ENCODE data around the gene ZNF213.

DNA sequence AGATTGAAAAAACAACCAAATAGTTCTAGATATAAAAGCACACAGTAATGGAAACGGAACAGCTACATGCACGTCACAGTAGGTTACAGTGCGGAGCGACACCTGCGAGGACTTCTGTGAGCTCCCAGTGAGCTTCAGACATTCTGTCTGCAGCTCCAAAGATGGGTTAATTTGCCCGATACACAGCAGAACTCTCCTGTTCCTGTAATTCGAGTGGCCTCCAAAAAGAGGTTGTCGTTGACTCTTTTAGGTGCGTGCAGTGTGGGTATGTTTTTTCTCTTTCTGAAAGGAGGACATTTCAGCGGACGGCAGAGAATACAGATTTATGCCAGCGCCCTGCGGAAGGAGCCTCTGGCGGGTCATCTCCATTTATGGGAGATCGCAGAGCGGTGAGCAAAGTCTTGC is 56.1 kb downstream of the ZNF213 start:
- no peak for TF ChIP-seq POLR2A (IDR thresholded peaks at IDR 0.05)
- TF ChIP-seq, protein P1, sequence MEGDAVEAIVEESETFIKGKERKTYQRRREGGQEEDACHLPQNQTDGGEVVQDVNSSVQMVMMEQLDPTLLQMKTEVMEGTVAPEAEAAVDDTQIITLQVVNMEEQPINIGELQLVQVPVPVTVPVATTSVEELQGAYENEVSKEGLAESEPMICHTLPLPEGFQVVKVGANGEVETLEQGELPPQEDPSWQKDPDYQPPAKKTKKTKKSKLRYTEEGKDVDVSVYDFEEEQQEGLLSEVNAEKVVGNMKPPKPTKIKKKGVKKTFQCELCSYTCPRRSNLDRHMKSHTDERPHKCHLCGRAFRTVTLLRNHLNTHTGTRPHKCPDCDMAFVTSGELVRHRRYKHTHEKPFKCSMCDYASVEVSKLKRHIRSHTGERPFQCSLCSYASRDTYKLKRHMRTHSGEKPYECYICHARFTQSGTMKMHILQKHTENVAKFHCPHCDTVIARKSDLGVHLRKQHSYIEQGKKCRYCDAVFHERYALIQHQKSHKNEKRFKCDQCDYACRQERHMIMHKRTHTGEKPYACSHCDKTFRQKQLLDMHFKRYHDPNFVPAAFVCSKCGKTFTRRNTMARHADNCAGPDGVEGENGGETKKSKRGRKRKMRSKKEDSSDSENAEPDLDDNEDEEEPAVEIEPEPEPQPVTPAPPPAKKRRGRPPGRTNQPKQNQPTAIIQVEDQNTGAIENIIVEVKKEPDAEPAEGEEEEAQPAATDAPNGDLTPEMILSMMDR (IDR thresholded peaks at IDR 0.05): no peak

Measured in esophagus squamous epithelium (tissue), 4 donors.